Activated CD4-positive, alpha-beta T cell treated with anti-CD3 and anti-CD28 coated beads, Interleukin-2, amount 50 U/mL, for 24 hours (primary cell): ENCODE results near the gene HIVEP3.
A peak's percentile ranks its signal among the peaks of the same experiment; 100 is the strongest.

Experiments
- DNase-seq, 2 donors: peaks; one replicate each; pipeline ENCODE4 v3.0.0-alpha.2; 2020; ENCODE audit warnings: low read depth in 1 of 2, low spot score in 1 of 2

Gene HIVEP3

DNA sequence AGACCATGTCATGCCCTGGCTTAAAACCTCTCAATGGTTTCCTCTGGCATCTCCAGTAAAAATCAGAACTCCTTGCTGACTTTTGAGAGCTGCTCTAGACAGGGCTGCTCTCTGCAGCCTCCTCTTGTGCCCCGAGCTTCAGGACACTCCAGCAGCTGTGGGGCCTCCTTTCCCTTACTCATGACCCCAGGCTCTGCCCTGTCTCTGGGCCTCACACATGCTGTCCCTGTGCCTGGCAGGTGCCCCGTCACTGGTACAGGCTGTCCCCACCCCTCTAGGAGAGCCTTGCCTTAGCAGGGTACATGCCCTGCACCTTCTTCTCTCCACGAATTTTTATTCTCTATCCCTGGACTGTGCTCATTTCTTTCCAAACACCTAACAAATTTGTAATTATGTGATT, 43.2 kb downstream of the HIVEP3 start:
- DNase-seq, result no peak

GRCh38 chr1:41874903-41875411, 43.8 kb downstream of the HIVEP3 start:
- DNase-seq, result no peak

- DNase-seq, result no peak
Observed at GRCh38 chr1:41874151-41874719, 44.5 kb downstream of the HIVEP3 start.

DNA sequence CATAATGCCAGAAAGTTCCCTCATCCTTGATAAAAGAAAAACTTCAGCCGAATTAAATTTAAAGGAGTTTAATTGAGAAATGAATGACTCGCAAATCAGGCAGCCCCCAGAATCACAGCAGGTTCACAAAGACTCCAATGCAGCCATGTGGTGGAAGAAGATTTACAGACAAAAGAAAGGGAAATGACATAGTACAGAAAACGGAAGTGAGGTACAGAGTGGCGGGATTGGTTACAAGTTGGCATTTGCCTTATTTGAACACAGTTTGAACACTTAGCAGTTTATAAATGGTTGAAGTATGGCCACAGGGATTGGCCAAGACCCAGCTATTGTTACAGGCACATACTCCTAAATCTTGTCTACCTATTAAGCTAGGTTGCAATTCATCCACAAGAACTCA, 46.6 kb downstream of the HIVEP3 start:
- DNase-seq, result no peak

DNA sequence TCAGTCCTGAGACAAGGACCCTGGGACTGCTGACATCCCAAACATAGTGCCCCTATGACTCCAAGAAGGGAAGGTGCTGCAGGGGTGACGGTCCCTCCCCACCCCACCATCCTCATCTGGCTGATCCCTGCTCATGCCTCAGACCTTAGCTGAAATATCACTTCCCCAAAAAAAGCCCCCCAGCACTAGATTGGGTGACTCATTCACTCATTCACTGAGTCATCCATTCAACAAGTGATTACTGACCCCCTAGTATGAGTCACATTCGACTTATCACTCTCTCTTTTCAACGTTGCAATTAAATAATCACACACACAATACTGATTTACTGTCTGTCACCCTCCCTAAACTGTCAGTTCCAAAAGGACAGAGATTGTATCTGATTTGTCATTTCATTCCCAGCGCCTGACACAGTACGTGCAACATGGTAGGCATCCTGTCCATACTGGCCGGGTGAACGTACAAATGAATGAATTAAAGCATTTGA, 48.6 kb downstream of the HIVEP3 start:
- DNase-seq, result no peak

GRCh38 chr1:41868241-41868998, 50.3 kb downstream of the HIVEP3 start:
- DNase-seq, result no peak

DNA sequence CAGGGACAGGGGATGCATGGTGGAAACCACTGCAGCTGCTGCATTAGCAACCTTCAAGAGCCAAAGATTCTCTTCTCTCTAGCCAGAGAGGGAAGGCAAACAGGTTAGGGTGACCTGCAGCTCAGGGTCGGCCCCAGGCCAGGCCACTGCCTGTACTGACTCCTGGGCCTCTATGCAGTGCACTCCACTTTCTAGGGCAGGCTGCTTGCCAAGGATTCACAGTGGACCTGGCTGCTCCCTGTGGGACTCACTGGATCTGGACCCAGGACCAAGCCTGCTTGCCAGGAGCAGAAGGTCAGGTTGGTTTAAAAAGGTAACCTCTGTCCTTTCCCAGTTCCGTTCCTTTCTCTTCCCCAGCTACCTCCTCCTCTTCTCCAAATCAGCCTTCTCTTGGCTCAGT, 52.4 kb downstream of the HIVEP3 start:
- no peak for DNase-seq

- DNase-seq, result no peak
Observed at GRCh38 chr1:41864471-41865040, 54.2 kb downstream of the HIVEP3 start.

DNA sequence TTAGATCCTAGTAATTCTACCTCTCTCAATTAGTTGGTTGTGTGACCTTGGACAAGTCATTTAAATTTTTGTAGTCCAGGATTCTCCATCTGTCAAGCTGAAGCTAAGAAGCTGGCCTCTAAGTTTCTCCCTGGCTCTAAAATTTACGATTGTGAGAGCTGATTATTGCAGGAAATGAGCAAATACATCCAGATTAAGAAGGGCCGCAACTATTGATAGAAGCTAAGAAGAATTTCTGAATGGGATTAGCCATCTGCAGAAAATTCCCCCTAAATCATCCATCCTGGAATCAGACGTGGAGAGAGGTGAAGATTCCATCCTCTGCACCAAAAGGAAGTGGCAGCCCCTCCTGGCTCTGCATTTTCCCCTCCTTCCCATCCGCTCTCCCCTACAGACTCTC, 55.0 kb downstream of the HIVEP3 start:
- no peak for DNase-seq

- DNase-seq, result peak; percentile 14 to 77
Observed at GRCh38 chr1:41862384-41863221, 56.1 kb downstream of the HIVEP3 start.

DNA sequence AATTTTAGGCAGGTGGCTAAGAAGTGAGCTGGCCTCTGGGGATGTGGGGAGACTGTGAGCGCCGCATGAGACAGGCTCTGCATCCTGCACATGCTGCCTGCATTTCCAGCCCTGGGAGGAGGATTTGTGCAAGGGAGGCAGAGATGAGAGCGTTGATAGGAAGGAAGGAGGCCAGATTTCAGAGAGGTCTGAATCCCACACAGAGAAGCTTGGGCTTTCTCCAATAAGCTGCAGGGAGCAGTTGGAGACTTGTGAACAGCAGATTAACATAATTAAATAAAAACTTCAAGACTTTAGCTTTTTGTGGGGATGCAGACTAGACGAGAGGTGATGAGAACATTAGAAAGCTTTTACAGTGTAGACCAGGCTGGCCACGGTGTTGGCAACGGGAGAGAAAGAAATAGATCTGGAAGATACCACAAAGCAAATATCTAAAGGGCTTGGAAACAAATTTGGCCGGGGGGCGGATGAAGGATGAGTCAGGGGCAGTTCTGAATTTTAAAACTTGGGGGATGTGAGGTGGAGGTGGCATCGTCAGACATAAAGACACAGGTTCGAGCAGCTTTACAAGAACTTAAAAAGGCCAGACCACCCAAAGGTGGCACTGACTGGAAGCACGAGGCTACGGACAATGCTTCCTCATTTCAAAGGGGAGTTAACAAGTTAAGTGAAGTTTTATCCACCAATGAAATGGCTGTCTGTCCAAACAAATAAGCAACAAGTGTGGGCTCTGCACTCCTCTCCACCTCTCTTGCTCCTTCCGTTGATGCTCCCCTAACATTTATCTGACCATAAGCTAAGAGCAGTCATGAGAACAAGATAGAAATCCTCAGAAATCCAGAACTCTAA, 57.0 kb downstream of the HIVEP3 start:
- DNase-seq, result no peak

- DNase-seq, result no peak
Observed at GRCh38 chr1:41860771-41861170, 58.0 kb downstream of the HIVEP3 start.

DNA sequence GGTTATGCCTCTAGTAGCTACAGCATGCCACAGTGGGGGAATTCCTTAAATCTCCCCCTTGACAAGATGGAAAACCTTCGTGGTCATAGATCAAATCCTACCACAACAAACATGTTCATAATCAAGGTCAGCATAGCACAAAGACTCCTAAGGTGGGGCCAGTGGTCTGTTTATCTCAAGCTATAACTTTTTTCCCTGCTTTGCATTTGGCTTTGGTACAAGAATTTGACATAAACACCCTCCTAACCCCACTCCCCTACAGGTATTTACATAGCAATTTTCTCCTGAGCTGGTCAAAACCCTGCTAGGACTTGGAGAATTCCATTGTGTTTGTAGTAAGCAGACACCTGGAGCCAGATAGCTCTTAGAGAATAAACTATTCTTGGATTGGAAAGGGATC, 58.5 kb downstream of the HIVEP3 start:
- no peak for DNase-seq

- no peak for DNase-seq
Observed at GRCh38 chr1:41859686-41860085, 59.0 kb downstream of the HIVEP3 start.

DNA sequence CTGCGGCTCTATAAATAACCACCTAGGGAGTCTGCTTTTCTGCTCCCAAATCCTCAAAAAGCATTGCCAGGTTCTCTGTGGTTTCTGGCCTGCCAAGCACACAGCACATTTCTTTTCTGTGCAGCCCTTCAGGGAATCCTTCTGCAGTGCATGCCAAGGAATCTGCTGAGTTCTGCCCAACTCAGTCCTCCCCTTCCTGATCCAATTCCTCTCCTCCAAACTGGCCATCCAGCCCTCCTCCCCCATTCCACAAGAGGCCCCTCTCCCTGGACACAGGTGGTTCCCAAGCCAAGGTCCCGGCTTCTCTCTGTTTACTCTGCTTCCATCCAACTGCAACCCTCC, 61.8 kb downstream of the HIVEP3 start:
- no peak for DNase-seq

- no peak for DNase-seq
Observed at GRCh38 chr1:41856151-41856943, 62.4 kb downstream of the HIVEP3 start.

- no peak for DNase-seq
Observed at GRCh38 chr1:41855713-41856112, 63.0 kb downstream of the HIVEP3 start.

GRCh38 chr1:41853907-41854306, 64.8 kb downstream of the HIVEP3 start:
- no peak for DNase-seq

- no peak for DNase-seq
Observed at GRCh38 chr1:41852091-41852490, 66.6 kb downstream of the HIVEP3 start.

DNA sequence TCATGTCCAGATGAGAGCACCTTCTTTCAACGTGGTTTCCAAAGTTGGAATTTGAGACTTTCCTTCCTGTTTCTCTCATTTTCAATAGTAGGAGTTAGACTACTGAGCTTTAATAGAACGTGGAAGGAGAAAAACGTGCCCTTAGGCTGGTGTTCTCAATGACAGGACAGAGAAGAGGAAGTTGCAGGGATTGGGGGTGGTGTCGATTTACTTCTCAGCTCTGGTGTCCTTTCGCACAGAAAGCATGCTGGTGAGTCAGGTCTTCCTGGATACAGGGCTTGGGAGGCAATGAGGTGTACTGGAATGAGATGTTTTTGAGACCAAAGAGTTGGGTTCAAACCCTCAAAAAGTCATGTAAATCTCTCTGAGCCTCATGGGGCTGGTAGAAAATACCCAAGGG, 67.1 kb downstream of the HIVEP3 start:
- no peak for DNase-seq
